Measurements from ENCODE around the gene TGM1. TPM values are rescaled to one million over a fixed set of nuclear protein-coding genes. Genes with fewer than 3 reads are reported as not detected.
A peak's percentile ranks its signal among the peaks of the same experiment; 100 is the strongest.
"Not testable (repeated sequence)": the region's sequence is repeated elsewhere in the genome, so short reads cannot be mapped to it uniquely, and the experiment has no call there.

The TGM1 gene
- total RNA-seq, 1 donor from 2014 or later = 10.1 TPM

- TF ChIP-seq, protein P1, sequence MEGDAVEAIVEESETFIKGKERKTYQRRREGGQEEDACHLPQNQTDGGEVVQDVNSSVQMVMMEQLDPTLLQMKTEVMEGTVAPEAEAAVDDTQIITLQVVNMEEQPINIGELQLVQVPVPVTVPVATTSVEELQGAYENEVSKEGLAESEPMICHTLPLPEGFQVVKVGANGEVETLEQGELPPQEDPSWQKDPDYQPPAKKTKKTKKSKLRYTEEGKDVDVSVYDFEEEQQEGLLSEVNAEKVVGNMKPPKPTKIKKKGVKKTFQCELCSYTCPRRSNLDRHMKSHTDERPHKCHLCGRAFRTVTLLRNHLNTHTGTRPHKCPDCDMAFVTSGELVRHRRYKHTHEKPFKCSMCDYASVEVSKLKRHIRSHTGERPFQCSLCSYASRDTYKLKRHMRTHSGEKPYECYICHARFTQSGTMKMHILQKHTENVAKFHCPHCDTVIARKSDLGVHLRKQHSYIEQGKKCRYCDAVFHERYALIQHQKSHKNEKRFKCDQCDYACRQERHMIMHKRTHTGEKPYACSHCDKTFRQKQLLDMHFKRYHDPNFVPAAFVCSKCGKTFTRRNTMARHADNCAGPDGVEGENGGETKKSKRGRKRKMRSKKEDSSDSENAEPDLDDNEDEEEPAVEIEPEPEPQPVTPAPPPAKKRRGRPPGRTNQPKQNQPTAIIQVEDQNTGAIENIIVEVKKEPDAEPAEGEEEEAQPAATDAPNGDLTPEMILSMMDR (conservative IDR thresholded peaks at IDR 0.05) = no peak
- Mint-ChIP-seq H3K9me3 (no peaks in the 10 kb centered on the region), H3K27ac (peak overlapping the region; percentile 97), H3K4me1 (ENCODE audit: unreplicated experiment) (peaks cover 29% of the 10 kb centered on the region), H3K36me3 (peaks cover 15% of the 10 kb centered on the region), H3K27me3 (no peaks in the 10 kb centered on the region), H3K4me3 (peak overlapping the region; percentile 98)
- DNase-seq (ENCODE audit: extremely low spot score, unreplicated experiment) = no peak
Measured at GRCh38 chr14:24231263-24232120, 31.5 kb downstream of the TGM1 start.

GRCh38 chr14:24228902-24229301 is 34.1 kb downstream of the TGM1 start:
- no peaks in the 10 kb centered on the region for H3K9me3 Mint-ChIP-seq
- H3K4me3 Mint-ChIP-seq = no peak overlapping the region
- H3K4me1 Mint-ChIP-seq (ENCODE audit: unreplicated experiment) = peaks cover 19% of the 10 kb centered on the region
- TF ChIP-seq, protein P1 (conservative IDR thresholded peaks at IDR 0.05) = no peak
- H3K27me3 Mint-ChIP-seq = no peaks in the 10 kb centered on the region
- peak overlapping the region; percentile 51 for H3K27ac Mint-ChIP-seq
- peaks cover 6% of the 10 kb centered on the region for H3K36me3 Mint-ChIP-seq
- no peak for DNase-seq (ENCODE audit: extremely low spot score, unreplicated experiment)

GRCh38 chr14:24226473-24226872 is 36.5 kb downstream of the TGM1 start:
- peaks cover 12% of the 10 kb centered on the region for H3K4me1 Mint-ChIP-seq (ENCODE audit: unreplicated experiment)
- no peak overlapping the region for H3K4me3 Mint-ChIP-seq
- no peaks in the 10 kb centered on the region for H3K9me3 Mint-ChIP-seq
- H3K36me3 Mint-ChIP-seq = peaks cover 6% of the 10 kb centered on the region
- DNase-seq (ENCODE audit: extremely low spot score, unreplicated experiment) = no peak
- H3K27me3 Mint-ChIP-seq = no peaks in the 10 kb centered on the region
- H3K27ac Mint-ChIP-seq = no peak overlapping the region
- TF ChIP-seq, protein P1 (conservative IDR thresholded peaks at IDR 0.05) = no peak

GRCh38 chr14:24224618-24225071 is 38.3 kb downstream of the TGM1 start:
- H3K4me3 Mint-ChIP-seq = no peak overlapping the region
- no peaks in the 10 kb centered on the region for H3K27me3 Mint-ChIP-seq
- no peak for DNase-seq (ENCODE audit: extremely low spot score, unreplicated experiment)
- H3K9me3 Mint-ChIP-seq = no peaks in the 10 kb centered on the region
- no peak overlapping the region for H3K27ac Mint-ChIP-seq
- TF ChIP-seq, protein P1 (conservative IDR thresholded peaks at IDR 0.05) = no peak
- H3K36me3 Mint-ChIP-seq = peaks cover 6% of the 10 kb centered on the region
- peaks cover 6% of the 10 kb centered on the region for H3K4me1 Mint-ChIP-seq (ENCODE audit: unreplicated experiment)

DNA sequence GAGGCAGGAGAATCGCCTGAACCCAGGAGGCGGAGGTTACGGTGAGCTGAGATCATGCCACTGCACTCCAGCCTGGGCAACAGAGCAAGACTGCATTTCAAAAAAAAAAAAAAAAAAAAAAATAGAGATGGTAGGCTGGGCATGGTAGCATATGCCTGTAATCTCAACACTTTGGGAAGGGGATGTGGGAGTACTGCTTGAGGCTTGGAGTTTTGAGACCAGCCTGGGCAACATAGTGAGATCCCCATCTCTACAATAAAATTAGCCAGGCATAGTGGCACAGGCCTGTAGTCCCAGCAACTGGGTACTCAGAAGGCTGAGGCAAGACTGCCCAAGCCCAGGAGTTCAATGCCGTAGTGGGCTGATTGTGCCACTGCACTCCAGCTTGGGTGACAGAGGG is 40.0 kb downstream of the TGM1 start:
- DNase-seq (ENCODE audit: extremely low spot score, unreplicated experiment); H3K4me3 Mint-ChIP-seq; H3K27ac Mint-ChIP-seq; H3K9me3 Mint-ChIP-seq; H3K27me3 Mint-ChIP-seq; H3K4me1 Mint-ChIP-seq (ENCODE audit: unreplicated experiment): not testable (repeated sequence)
- H3K36me3 Mint-ChIP-seq = peaks cover 11% of the 10 kb centered on the region

DNA sequence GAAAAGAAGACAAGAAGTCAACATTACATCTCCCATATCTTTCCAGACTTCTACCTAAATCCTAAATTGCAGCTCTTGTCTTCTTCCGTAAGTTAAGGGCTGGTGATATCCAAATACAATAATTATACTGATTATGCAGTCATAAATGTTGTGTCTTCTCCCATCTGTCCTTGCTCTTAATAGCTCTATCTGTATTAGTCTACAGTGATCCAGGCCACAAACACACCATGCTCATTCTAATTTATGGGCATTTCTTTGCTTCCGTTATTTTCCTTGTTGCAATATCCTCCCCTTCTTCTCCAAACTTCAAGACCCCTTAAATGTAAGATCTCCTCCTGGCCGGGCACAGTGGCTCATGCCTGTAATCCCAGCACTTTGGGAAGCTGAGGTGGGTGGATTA is 43.5 kb downstream of the TGM1 start:
- DNase-seq (ENCODE audit: extremely low spot score, unreplicated experiment) = no peak
- Mint-ChIP-seq H3K9me3 (no peaks in the 10 kb centered on the region), H3K27ac (no peak overlapping the region), H3K36me3 (peaks cover 6% of the 10 kb centered on the region), H3K4me1 (ENCODE audit: unreplicated experiment) (peaks cover 9% of the 10 kb centered on the region), H3K4me3 (no peak overlapping the region), H3K27me3 (no peaks in the 10 kb centered on the region)
- TF ChIP-seq, protein P1 (conservative IDR thresholded peaks at IDR 0.05) = no peak

Data from type B pancreatic cell (in vitro differentiated cells).